ENCODE results near the gene CPNE4.
"Not testable (repeated sequence)": the region's sequence is repeated elsewhere in the genome, so short reads cannot be mapped to it uniquely, and the experiment has no call there.

Gene CPNE4

GRCh38 chr3:132016061-132017041, 18.5 kb downstream of the CPNE4 start:
- DNase-seq, result no peak

GRCh38 chr3:132014105-132014504, 20.7 kb downstream of the CPNE4 start:
- DNase-seq, result no peak

- peak; percentile 73 to 93 for DNase-seq
These were observed 25.6 kb downstream of the CPNE4 start for GRCh38 chr3:132009241-132009640.

GRCh38 chr3:132008837-132009236, 26.0 kb downstream of the CPNE4 start:
- DNase-seq, result no peak

- DNase-seq, result no peak
These were observed 27.2 kb downstream of the CPNE4 start for GRCh38 chr3:132007617-132008016.

- DNase-seq, result peak in 1 of 2 experiments; percentile 6
These were observed 28.1 kb downstream of the CPNE4 start for GRCh38 chr3:132006605-132007204.

- DNase-seq, result no peak
These were observed 30.2 kb downstream of the CPNE4 start for GRCh38 chr3:132004571-132004970.

GRCh38 chr3:132003685-132004084, 31.1 kb downstream of the CPNE4 start:
- no peak for DNase-seq

- DNase-seq, result no peak
These were observed 32.8 kb downstream of the CPNE4 start for GRCh38 chr3:132001999-132002398.

- no peak for DNase-seq
These were observed 33.8 kb downstream of the CPNE4 start for GRCh38 chr3:132001036-132001435.

- no peak for DNase-seq
These were observed 36.8 kb downstream of the CPNE4 start for GRCh38 chr3:131998027-131998426.

GRCh38 chr3:131995891-131996290, 38.9 kb downstream of the CPNE4 start:
- no peak for DNase-seq

- DNase-seq, result no peak
These were observed 45.5 kb downstream of the CPNE4 start for GRCh38 chr3:131989318-131989717.

- DNase-seq, result no peak
These were observed 46.6 kb downstream of the CPNE4 start for GRCh38 chr3:131988209-131988608.

GRCh38 chr3:131983689-131984088, 51.1 kb downstream of the CPNE4 start:
- DNase-seq, result no peak

- no peak for DNase-seq
These were observed 53.5 kb downstream of the CPNE4 start for GRCh38 chr3:131981323-131981722.

- DNase-seq, result no peak
These were observed 58.4 kb downstream of the CPNE4 start for GRCh38 chr3:131976448-131976847.

GRCh38 chr3:131975047-131975446, 59.8 kb downstream of the CPNE4 start:
- no peak for DNase-seq

GRCh38 chr3:131973731-131974130, 61.1 kb downstream of the CPNE4 start:
- no peak for DNase-seq

- DNase-seq, result no peak
These were observed 62.3 kb downstream of the CPNE4 start for GRCh38 chr3:131972550-131972949.

GRCh38 chr3:131972091-131972490, 62.7 kb downstream of the CPNE4 start:
- DNase-seq, result no peak

- DNase-seq, result not testable (repeated sequence)
These were observed 71.4 kb downstream of the CPNE4 start for GRCh38 chr3:131963442-131963841.

- no peak for DNase-seq
These were observed 71.8 kb downstream of the CPNE4 start for GRCh38 chr3:131962982-131963381.

- no peak for DNase-seq
These were observed 74.5 kb downstream of the CPNE4 start for GRCh38 chr3:131960324-131960723.

Data from NCI-H187 (cell line).